NCI-H2196 (cell line): Measurements from ENCODE around the gene MCC.

Experiments used
- DNase-seq: peaks from one replicate; lab custom pipeline; 2025; ENCODE audit not compliant: unreplicated experiment; lab: John Stamatoyannopoulos, UW

Gene MCC

DNA sequence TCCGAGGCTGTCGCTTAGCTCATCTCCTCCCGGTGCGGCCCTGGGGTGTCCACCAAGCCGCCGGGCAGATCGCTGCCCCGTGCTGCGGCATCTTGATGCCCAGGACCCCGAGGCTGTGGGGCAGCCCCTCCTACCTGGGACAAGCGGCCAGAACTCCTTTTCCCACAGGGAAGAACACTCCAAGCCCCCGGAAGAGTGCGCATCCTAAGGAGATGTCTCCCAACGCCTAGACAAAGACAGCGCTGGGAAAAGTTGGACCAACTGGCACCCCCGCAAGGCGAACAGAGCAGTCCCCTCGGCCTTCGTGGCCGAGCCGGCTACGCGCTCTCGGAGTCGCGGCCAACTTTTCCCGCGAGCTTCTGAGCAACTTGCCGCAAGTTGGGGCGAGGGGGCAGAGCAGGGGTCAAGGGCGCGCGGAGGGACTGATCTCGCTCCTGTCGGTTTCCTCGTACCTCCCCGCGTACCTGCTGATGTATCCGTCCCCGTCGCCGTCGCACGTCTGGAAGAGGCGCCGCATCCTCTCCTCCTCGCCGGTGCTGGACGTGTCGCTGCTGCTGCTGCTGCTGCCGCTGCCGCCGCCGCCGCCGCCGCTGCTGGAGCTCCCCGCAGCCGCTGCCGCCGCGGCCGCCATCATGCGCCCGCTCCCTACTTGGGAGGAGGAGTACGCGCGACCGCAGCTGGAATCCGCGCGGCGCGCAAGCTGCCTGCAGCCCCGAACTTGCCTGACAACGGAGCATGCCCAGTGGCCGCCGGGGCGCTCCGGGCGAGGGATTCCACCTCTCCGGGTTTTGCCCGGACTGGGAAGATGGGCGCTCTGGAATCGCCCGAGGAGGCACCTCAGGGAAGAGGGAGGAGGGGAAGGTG lies at the start of gene MCC:
Gene MCC (minus strand): TSS at position 673 of the 864 bp plus-strand sequence.
- DNase-seq: peak; percentile 70

DNA sequence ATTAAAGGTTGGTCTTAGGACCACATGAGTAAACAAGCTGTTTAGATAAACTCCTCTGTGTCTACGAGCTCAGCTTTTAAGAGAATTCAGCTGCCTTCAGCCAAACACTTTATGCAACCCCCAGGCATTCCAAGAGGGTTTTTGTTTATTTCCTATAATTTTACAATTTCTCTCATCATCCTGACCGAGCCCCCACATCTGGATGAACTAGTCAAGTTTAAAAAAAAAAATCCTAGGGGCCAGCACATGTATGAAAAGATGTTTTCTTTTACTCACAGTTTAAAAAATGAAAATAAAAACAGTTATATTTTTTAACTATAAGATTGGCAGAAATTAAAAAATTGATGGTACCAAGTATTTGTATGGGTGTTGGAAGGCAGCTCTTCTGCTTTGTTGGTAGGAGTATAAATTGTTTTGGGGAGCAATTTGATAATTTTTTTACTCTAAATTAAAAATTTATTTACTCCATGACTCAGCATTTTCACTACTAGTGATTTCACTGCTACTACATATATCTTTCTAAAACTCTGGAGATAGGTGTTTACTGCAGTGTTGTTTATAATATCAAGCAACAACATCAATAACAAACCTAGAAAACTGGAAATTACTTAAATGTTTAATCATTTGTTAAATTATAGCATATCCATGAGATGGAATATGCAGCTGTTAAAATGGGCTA lies 43.4 kb upstream of the MCC start:
- DNase-seq: no peak

DNA sequence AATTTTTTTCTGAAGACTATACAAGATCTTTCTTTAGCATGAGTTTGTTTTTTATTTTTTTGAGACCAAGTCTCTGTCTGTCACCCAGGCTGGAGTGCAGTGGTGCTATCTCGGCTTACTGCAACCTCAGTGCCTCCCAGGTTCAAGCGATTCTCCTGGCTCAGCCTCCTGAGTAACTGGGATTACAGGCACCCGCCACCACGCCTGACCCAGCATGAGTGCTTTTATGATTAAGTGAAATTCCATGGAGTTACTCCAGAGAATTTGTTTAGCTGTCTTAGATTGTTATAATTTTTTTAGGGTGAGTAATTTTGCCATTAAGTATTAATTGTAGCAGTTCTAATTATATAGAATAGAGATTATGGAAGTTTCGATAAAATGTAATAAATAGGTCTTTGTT lies 39.5 kb upstream of the MCC start:
- no peak for DNase-seq

DNA sequence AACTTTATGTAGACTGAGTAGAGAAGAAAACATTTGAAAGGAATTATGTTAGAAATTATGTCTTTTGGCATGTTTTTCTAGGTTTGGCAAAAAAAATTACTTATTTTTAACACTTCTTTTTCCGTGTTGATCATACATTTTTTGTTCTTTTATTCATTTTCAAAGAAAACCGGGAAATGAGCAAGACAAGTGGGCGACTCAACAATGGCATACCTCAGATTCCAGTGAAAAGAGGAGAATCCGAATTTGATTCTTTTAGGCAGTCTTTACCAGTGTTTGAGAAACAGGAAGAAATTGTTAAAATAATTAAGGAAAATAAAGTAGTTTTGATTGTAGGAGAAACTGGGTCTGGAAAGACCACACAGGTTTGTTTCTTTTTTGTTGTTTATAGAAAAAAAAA lies 38.2 kb upstream of the MCC start:
- DNase-seq: no peak

DNA sequence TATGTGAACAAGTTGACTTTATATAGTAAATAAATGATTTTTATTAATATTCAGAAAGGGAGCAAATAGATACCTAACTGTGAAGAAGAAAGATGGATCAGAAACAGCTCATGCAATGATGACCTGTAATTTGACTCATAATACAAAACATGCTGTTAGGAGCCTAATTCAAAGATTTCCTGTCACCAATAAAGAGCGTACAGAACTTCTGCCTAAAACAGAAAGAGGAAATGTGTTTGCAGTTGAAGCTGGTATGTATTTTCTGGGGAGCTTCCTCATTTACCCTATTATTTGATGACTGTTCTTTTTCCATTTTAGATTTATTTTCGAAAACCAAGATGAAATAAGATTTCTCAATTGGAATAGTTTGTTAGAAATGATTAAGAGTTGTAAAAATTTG lies 36.7 kb upstream of the MCC start:
- DNase-seq: no peak

DNA sequence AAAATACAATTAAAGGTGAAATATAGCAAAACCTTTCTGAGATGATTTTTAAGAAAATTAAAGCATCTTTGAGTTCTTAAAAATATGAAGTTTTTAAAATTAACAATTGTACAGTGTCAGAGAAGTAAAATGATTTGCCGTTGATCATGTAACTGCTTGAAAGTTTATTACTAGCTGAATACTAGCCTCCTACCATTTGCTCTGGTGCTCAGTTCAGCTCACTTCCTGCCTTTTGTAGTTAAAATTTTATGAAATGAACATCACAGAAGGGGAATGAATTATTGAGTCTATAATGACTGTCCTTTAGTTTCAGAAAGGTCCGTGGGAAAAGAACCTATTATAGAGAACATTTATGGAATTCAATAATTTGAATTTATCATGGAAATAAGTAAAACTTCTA lies 34.9 kb upstream of the MCC start:
- no peak for DNase-seq

DNA sequence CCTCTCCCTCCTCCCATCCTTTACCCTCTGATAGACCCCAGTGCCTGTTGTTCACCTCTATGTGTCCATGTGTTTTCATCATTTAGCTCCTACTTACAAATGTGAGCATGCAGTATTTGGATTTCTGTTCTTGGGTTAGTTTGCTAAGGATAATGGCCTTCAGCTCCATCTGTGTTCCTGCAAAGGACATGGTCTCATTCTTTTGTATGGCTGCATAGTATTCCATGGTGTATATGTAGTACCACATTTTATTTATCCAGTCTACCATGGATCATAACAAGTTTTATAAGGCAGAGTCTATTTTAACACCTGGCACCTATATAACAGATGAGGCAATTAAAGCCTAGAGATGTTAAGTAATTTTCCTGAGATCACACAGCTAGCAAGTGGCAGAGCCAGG lies 32.6 kb upstream of the MCC start:
- no peak for DNase-seq

DNA sequence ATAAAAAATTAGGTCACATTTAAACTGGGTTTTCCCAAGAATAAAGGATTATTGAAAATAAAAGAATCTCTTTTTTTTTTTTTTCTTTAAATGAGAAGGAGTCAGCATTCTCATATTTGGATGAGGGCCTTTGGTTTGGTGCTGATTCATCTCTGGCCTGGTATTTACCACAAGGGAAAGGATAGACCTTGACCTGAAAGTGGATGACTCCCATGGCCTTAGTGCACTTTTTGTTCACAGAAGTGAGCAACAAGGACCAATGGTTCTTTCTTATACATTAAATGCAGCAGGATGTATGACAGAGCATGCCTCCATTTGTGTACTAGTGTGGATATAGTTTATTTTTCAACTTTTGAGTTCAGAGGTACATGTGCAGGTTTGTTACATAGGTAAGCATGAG lies 32.2 kb upstream of the MCC start:
- DNase-seq: no peak

DNA sequence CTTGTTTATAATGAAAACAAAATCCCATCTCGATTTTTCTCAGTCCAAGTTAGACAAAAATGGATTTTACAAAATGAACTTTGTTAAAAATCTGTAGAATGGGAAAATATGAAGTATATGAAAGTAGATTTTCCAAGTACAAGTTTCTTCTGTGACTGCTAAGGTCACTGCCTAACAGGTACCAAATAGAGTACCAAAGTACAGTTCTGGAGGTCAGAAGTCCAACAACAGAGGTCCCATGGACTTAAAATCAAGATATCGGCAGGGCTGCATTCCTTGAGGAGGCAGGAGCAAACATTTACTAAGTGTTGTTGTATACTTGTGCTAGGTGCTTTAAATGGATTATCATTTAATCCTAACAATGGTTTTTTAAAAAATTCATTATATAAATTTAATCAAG lies 31.2 kb upstream of the MCC start:
- no peak for DNase-seq

DNA sequence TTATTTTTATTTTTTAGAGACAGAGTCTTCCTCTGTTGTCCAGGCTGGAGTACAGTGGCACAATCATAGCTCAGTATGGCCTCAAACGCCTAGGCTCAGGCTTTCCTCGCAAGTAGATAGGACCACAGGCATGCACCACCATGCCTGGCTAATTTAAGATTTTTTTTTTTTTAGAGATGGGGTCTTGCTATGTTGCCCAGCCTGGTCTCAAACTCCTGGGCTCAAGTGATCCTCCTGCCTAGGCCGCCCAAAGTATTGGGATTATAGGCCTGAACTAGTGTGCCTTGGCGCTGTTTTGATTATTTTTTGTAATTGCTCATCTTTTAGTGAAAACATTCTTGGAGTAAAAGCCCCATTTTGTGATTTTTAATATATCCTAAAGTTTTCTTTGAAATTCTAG lies 30.6 kb upstream of the MCC start:
- no peak for DNase-seq

DNA sequence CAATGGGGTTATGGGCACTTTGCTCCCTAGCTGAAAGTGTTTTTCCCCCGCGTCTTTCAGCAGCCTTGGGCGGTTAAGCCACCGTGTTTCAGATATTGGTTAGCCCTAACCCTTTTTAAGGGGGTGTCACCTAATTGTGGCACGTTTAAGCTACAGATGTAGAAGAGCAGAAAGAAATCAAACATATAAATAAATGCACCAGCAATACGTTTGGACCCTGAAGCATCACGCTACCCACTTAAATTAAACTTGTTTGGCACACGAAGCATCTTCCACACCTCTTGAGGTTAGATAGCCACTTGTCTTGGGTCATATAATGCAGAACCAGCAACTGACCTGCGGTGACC lies 26.0 kb upstream of the MCC start:
- no peak for DNase-seq

DNA sequence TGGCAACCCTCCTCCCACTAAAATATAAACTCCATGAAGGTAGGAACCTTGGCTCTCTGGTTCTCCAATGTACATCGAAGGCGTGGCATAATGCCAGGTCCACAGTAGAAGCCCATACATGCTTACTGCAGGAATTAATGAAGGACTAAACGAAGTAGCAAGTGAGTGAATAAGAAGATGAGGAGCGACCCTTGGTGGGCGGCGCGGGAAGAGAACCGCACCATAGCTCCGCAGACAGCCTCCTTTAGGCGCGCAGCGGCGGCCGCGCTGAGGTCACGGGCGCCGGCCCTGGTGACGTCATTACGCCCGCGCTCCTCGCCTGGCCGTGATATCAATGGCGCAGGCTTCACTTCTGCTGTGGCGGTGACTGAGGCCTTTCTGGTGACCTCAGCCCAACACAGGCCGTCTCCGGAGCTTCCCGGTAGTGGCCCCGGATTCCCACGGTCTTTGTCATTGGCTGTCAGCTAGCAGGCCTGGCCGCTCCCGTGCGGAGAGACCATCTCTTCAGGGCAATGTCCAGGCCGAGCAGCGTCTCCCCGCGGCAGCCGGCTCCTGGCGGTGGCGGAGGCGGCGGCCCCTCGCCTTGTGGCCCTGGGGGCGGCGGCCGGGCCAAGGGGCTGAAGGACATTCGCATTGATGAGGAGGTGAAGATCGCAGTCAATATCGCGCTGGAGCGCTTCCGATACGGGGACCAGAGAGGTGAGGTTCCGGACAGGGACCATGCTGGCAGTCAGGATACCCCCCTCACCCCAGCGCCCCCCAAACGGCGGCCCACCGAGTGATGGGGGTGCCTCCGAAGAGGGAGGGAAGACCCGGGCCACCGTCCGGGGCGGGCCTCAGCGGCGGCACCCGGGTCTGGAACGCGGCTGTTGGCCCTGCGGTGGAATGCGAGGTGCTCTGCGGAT lies 25.4 kb upstream of the MCC start, which contains the start of gene YTHDC2:
Gene YTHDC2 (plus strand): TSS at position 311 of the 905 bp plus-strand sequence. CDS start 202 bp downstream, at position 513.
- peak; percentile 80 for DNase-seq

DNA sequence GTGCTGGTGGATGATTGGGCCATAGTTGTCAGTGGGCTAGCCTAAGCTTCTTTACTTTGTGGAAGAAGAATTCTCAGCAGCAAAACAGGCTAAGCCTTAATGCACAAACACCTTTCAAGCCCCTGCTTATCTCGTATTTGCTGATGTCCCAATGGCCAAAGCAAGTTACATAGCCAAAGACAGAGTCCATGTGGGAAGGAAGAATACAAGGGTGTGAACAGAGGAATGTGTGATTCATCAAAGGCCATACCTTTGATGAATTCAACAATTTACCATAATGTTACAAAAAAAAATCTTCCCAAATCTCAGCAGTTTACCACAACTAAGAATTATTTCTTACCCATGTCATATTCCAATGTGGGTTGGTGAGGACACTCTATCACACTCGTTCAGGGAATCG lies 24.1 kb upstream of the MCC start:
- DNase-seq: no peak

DNA sequence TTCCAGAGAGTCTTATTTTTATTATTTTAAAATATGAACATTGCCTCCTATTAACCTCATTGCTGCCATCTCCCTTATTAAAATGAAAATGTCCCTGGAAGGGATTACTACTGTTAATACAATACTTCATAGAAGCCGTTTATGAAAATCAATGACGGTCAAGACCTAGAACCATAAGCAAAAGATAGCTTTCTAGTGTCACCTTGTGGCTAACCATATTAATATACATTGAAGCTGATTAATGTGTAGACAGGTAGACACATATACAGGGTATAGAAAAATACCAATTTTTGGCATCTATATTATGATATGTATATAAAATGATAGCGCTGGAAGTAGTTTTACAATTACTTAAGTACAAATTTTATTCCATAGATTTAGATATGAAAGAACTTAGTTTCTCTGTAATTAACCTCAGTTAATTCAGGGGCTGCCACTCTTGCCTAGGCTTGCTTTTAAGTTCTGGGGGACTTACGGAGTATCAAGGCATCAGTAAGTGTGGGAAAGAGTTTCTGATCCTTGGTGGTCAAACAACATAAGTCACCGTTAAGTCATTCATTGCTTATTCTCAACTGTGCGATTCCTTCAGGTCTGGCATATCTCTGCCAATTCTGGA lies 22.7 kb upstream of the MCC start:
- no peak for DNase-seq

DNA sequence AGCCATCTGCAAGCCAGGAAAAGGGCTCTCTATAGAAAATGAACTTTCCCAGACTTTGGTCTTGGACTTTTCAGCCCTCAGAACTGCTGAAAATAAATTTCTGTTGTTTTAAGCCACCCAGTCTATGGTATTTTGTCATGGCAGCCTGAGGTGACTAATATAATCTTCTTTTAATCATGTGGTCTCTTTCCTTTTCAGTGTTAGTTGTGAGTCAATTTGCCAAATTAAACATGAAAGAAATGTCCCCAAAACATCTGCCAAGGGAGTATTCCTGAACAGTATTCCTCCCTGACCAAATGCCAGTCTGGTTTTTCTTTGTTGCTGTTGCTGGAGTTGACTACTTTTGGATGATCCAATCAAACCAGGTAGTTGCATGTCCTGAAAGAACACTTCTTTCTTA lies 20.5 kb upstream of the MCC start:
- no peak for DNase-seq

DNA sequence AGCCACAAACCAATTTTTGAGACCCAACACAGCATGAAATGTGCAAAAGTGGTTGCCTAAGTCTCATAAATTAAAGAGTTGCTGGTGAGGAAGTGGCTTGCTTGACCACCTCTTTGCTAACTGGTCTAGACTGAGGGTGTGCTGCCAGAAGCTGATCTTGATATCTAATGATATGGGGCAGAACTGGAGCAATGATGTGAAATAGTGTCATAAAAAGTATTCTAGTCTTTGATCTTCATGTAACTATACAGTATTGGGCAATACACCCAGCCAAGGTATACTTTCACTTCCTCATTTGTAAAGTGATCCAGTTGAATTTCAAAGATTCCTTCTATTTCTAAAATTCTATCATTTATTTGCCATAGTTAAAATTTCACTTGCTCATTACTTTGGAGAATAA lies 19.3 kb upstream of the MCC start:
- no peak for DNase-seq

DNA sequence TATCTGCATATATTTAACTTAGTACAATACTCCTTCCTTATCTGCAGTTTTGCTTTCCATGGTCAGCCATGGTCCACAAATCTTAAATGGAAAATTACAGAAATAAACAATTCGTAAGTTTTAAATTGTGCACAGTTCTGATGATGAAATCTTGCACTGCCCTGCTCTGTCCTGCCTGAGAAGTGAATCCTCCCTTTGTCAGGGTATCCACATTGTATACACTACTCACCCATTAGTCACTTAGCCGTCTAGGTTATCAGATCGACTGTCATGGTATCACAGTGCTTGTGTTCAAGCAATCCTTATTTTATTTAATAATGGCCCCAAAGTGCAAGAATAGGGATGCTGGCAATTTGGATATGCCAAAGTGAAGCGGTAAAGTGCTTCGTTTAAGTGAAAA lies 16.9 kb upstream of the MCC start:
- DNase-seq: no peak

DNA sequence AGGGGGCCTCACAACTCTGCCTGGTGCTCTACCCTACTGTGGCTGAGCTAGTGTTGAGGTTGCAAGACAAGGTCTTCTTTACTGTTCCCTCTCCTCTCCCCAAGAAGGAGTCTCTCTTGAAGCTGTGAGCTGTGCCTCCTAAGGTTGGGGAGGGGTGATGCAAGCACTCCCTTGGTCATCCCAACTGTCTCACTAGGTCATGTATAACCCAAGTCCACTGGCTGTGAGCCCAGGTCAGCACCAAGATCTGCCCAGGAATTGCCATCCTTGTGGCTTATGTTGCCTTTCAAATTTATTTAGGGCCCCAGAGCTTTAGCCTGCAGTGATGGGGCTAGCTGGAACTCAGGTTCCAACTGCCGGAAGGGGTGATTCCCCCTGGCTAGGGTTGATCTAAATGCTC lies 14.9 kb upstream of the MCC start:
- DNase-seq: no peak

DNA sequence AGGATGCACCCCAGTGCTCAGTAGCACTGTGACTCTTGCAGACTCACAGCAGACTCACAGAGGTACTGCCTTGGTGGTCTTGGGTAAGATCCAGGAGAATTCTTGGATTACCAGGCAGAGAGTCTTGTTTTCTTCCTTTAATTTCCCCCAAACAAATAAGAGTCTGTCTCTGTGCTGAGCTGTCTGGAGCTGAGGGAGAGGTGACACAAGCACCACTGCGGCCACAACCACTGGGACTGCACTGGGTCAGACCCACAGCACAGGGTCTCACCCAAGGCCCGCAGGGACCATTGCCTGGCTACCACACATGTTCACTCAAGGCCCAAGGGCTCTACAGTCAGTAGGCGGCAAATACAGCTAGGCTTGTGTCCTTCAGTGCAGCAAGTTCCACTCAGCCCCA lies 13.8 kb upstream of the MCC start:
- no peak for DNase-seq

DNA sequence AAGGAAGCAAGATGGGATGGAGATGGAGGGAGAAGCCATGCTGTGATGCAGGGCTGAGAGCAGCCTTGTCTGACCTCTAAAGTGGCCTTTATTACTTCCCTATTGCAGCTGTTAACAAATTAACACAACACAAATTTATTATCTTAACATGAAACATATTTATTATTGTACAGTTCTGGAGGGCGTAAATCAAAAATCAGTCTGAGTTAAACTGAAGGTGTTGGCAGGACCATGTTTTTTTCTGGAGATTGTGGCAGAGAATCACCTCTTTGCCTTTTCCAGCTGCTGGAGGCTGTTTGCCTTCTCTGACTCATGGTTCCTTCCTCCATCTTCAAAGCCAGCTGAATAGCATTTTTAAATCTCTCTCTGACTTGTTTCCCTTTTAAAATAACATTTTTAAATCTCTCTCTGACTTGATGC lies 7.2 kb upstream of the MCC start:
- DNase-seq: no peak

DNA sequence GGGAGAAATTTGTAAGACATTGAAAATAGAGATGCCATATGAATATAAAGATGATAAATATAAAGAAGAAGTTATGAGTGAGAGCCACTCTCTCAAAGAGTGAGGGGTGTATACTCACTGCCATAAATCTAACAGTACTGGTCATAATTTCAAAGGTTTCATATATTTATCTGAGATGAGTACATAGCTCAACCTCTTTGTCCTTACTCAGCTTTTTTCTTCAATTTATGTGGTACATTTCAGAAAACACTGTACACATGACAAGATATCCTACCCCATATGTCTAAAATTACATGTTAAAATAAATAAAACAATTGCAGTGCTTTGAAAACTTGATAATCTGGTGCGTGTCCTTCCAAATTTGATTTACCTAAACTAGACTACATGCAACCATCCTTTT lies 5.2 kb upstream of the MCC start:
- DNase-seq: no peak
